OCI-LY1 (cell line): ENCODE results near the gene HES1.

ENCODE experiments used
- H2AFZ ChIP-seq: fragments of 200-600 bp; sonication (generic), shearing (Covaris generic); 2 replicates; pipeline ENCODE4 v1.6.0; 2014; ENCODE audit warnings: antibody characterized with exemption, mild to moderate bottlenecking, low read length
- H3F3A ChIP-seq: fragments of 200-600 bp; sonication (generic), shearing (Covaris generic); 2 replicates; pipeline ENCODE4 v1.6.0; 2014; ENCODE audit warnings: mild to moderate bottlenecking, antibody characterized with exemption, low read length, moderate library complexity; ENCODE audit not compliant: insufficient read depth
- H3K27ac ChIP-seq: fragments of 200-600 bp; sonication (generic); 2 replicates; pipeline ENCODE4 v1.5.1; 2014; ENCODE audit warnings: low read length, mixed run types, mild to moderate bottlenecking, low read depth; ENCODE audit not compliant: poor library complexity, severe bottlenecking
- H3K27me3 ChIP-seq: fragments of 200-600 bp; sonication (generic); 2 replicates; pipeline ENCODE4 v1.6.0; 2014; ENCODE audit warnings: antibody characterized with exemption, mild to moderate bottlenecking, low read length, moderate library complexity; ENCODE audit not compliant: insufficient read depth
- H3K36me3 ChIP-seq: fragments of 200-600 bp; sonication (generic); 2 replicates; pipeline ENCODE4 v1.6.1; 2014; ENCODE audit warnings: mild to moderate bottlenecking, antibody characterized with exemption, low read length, moderate library complexity, mixed read lengths; ENCODE audit not compliant: insufficient read depth
- H3K4me1 ChIP-seq: fragments of 200-600 bp; sonication (generic); 2 replicates; pipeline ENCODE4 v1.5.1; 2014; ENCODE audit warnings: mild to moderate bottlenecking, low read length, moderate library complexity; ENCODE audit not compliant: insufficient read depth, severe bottlenecking
- H3K4me2 ChIP-seq: fragments of 200-600 bp; sonication (generic), shearing (Covaris generic); 2 replicates; pipeline ENCODE4 v1.6.1; 2014; ENCODE audit warnings: low read length
- H3K4me3 ChIP-seq: fragments of 200-600 bp; sonication (generic); 2 replicates; pipeline ENCODE4 v1.5.1; 2014; ENCODE audit warnings: low read length, low read depth, mild to moderate bottlenecking, mixed read lengths; ENCODE audit not compliant: poor library complexity, severe bottlenecking
- H3K79me2 ChIP-seq: fragments of 200-600 bp; shearing (Covaris generic); 2 replicates; pipeline ENCODE4 v1.6.1; 2016; ENCODE audit warnings: mixed run types, low read length, mixed read lengths; ENCODE audit not compliant: insufficient read depth
- H3K9ac ChIP-seq: fragments of 200-600 bp; sonication (generic), shearing (Covaris generic); 2 replicates; pipeline ENCODE4 v1.6.1; 2014; ENCODE audit warnings: mild to moderate bottlenecking, low read length, mixed read lengths
- H3K9me2 ChIP-seq: fragments of 200-600 bp; sonication (generic), shearing (Covaris generic); 2 replicates; pipeline ENCODE4 v1.6.1; 2014; ENCODE audit warnings: low read depth, mild to moderate bottlenecking, low read length, mixed read lengths
- H3K9me3 ChIP-seq: fragments of 200-600 bp; shearing (Covaris generic); 2 replicates; pipeline ENCODE4 v1.6.1; 2014; ENCODE audit warnings: low read length, mixed read lengths
- H4K20me1 ChIP-seq: fragments of 200-600 bp; sonication (generic), shearing (Covaris generic); 2 replicates; pipeline ENCODE4 v1.6.0; 2016; ENCODE audit warnings: mild to moderate bottlenecking, low read length; ENCODE audit not compliant: insufficient read depth
- EZH2 ChIP-seq: fragments of 200-600 bp; sonication (generic), shearing (Covaris generic); IDR thresholded peaks from 2 replicates; pipeline ENCODE4 v1.8.0; 2017; ENCODE audit warnings: borderline replicate concordance, mixed run types, mild to moderate bottlenecking, antibody characterized with exemption, low read length, moderate library complexity, mixed read lengths
- TF ChIP-seq, protein P1 (sequence below): fragments of 200-600 bp; sonication (generic), shearing (Covaris generic); IDR thresholded peaks from 2 replicates; pipeline ENCODE4 v1.5.1; 2017; ENCODE audit warnings: mild to moderate bottlenecking, antibody characterized with exemption, low read length, moderate library complexity, mixed read lengths

The HES1 gene

DNA sequence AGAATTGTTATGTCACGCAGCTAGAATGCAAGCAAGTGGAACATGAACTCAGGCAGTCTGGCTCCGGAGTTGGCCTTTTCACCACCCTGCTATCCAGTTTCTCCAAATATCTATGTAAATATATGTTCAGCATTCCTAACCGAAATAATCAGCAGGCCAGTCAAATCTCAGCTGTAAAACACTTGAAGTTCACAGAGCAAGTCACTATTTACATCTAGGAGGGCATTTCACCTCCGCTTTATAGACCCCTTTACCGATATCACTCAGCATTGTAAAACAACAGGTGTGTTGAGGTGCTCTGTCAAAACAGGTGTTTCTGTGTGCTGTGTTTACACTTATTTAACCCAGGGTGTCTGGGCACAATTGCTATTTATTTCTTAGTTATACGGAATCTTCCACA is 12.2 kb upstream of the HES1 start:
- Histone ChIP-seq H3K4me3 (no peak overlapping the region), H3K79me2 (no peaks in the 10 kb centered on the region), H3K4me1 (no peaks in the 10 kb centered on the region), H3K9me3 (no peaks in the 10 kb centered on the region), H3K9ac (no peak overlapping the region), H3K4me2 (no peak overlapping the region), H3F3A (no peaks in the 10 kb centered on the region), H3K9me2 (no peaks in the 10 kb centered on the region), H3K27me3 (peaks cover 4% of the 10 kb centered on the region; the same call in 1 of the 2 replicates), H3K27ac (no peak overlapping the region), H3K36me3 (no peaks in the 10 kb centered on the region), H4K20me1 (no peaks in the 10 kb centered on the region), H2AFZ (no peak overlapping the region)
- TF ChIP-seq, protein P1, sequence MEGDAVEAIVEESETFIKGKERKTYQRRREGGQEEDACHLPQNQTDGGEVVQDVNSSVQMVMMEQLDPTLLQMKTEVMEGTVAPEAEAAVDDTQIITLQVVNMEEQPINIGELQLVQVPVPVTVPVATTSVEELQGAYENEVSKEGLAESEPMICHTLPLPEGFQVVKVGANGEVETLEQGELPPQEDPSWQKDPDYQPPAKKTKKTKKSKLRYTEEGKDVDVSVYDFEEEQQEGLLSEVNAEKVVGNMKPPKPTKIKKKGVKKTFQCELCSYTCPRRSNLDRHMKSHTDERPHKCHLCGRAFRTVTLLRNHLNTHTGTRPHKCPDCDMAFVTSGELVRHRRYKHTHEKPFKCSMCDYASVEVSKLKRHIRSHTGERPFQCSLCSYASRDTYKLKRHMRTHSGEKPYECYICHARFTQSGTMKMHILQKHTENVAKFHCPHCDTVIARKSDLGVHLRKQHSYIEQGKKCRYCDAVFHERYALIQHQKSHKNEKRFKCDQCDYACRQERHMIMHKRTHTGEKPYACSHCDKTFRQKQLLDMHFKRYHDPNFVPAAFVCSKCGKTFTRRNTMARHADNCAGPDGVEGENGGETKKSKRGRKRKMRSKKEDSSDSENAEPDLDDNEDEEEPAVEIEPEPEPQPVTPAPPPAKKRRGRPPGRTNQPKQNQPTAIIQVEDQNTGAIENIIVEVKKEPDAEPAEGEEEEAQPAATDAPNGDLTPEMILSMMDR: no peak
- no peak for TF ChIP-seq EZH2

DNA sequence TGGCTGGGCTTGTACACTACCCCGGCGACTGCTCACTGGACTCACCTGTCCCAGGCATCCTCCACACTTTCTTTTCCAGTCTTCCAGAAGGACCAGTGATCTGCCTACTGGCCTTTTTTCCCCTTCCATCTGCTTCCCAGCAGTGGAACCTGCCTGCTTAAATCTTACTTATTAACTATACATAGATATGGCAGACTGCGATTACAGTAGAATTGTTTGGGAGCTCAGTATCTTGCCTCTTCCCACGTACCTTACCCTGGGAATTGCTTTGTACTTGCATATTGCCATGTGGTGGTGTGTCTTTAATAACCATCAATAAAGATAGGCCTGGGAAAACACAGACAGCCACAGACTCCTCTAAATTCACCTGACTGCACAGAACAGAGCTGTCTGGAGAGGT is 11.8 kb upstream of the HES1 start:
- H3K27ac ChIP-seq: no peak overlapping the region
- H3K4me3 ChIP-seq: no peak overlapping the region
- no peak overlapping the region for H3K9ac ChIP-seq
- H3K9me3 ChIP-seq: no peaks in the 10 kb centered on the region
- H3K4me2 ChIP-seq: no peak overlapping the region
- no peaks in the 10 kb centered on the region for H3K36me3 ChIP-seq
- no peak overlapping the region for H2AFZ ChIP-seq
- H3K79me2 ChIP-seq: no peaks in the 10 kb centered on the region
- H3K9me2 ChIP-seq: no peaks in the 10 kb centered on the region
- no peaks in the 10 kb centered on the region for H3K4me1 ChIP-seq
- no peaks in the 10 kb centered on the region for H4K20me1 ChIP-seq
- H3K27me3 ChIP-seq: 0 out of 2 replicates have a peak, but pooled peaks cover 4% of the 10 kb centered on the region
- H3F3A ChIP-seq: no peaks in the 10 kb centered on the region
- no peak for TF ChIP-seq EZH2
- TF ChIP-seq, protein P1: no peak

DNA sequence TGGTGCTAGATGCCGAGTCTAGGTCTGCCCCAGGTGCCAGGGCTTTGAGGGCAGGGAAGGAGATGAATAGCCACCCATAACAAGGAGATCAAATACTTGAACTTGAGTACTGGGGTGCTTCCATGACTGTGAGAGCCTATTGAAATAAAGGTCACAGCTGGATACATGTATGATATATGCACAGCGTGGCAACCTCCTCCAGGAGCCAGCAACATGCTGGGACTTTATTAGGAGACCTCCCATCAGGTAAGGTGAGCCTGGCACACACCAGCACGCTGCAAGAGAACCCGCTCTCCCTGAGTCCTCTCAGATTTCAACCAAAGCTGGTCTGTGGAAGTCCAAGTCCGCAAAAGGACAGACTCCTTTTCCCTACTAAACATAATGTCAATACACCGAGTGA is 10.5 kb upstream of the HES1 start:
- no peaks in the 10 kb centered on the region for H3K79me2 ChIP-seq
- H3K9me3 ChIP-seq: no peaks in the 10 kb centered on the region
- 0 out of 2 replicates have a peak, but pooled peaks cover 3% of the 10 kb centered on the region for H3K27me3 ChIP-seq
- no peak overlapping the region for H2AFZ ChIP-seq
- H3F3A ChIP-seq: no peaks in the 10 kb centered on the region
- H4K20me1 ChIP-seq: no peaks in the 10 kb centered on the region
- H3K27ac ChIP-seq: no peak overlapping the region
- H3K9ac ChIP-seq: no peak overlapping the region
- H3K4me1 ChIP-seq: no peaks in the 10 kb centered on the region
- H3K4me3 ChIP-seq: no peak overlapping the region
- no peak overlapping the region for H3K4me2 ChIP-seq
- TF ChIP-seq, protein P1: no peak
- no peak for TF ChIP-seq EZH2
- H3K36me3 ChIP-seq: no peaks in the 10 kb centered on the region
- no peaks in the 10 kb centered on the region for H3K9me2 ChIP-seq
